Gastrocnemius medialis (tissue), 4 donors: ENCODE data around the gene SMC1B. TPM values are rescaled to one million over a fixed set of nuclear protein-coding genes. Genes with fewer than 3 reads are reported as not detected.

Experiments used
- ATAC-seq, 2 donors: fragments of 150-250 bp; one replicate each; pipeline ENCODE4 v1.9.1; 2016
- DNase-seq, 2 donors: peaks; one replicate each; pipeline ENCODE4 v3.0.0-alpha.2; 2019
- H3K27ac ChIP-seq, 4 donors: fragments of 200-600 bp; sonication (generic); 1 replicate in 1 of 4; 2 replicates in 3 of 4; pipeline ENCODE4 v1.5.1; 2016 to 2018; ENCODE audit warnings: mild to moderate bottlenecking in 2 of 4, moderate library complexity in 1 of 4
- H3K27me3 ChIP-seq, 3 donors: fragments of 200-600 bp; sonication (generic) in 2 of 3; 1 replicate in 1 of 3; 2 replicates in 2 of 3; pipeline versions ENCODE4 v1.5.1 to v1.6.0; 2016 to 2019; ENCODE audit warnings: mild to moderate bottlenecking in 1 of 3, moderate library complexity in 1 of 3
- H3K36me3 ChIP-seq, 2 donors: fragments of 200-600 bp; sonication (generic) in 1 of 2; one replicate each; pipeline ENCODE4 v1.5.1; 2017 to 2018
- H3K4me1 ChIP-seq, 2 donors: fragments of 200-600 bp; sonication (generic) in 1 of 2; one replicate each; pipeline ENCODE4 v1.5.1; 2016 to 2017; ENCODE audit warnings: mild to moderate bottlenecking in 2 of 2
- H3K4me3 ChIP-seq, 4 donors: fragments of 200-600 bp; sonication (generic) in 3 of 4; 1 replicate in 1 of 4; 2 replicates in 3 of 4; pipeline ENCODE4 v1.5.1; 2016 to 2019; ENCODE audit warnings: mild to moderate bottlenecking in 2 of 4
- H3K9me3 ChIP-seq, 3 donors: fragments of 200-600 bp; sonication (generic) in 2 of 3; 1 replicate in 1 of 3; 2 replicates in 2 of 3; pipeline ENCODE4 v1.5.1; 2016 to 2019
- POLR2A ChIP-seq, 2 donors: fragments of 450-650 bp; IDR thresholded peaks; one replicate each; pipeline ENCODE4 v1.6.1; 2017; ENCODE audit warnings: antibody characterized with exemption in 2 of 2, mild to moderate bottlenecking in 2 of 2, moderate library complexity in 2 of 2
- in situ Hi-C, 4 donors: fragments of 200-750 bp; cut with MboI; loops; one replicate each; pipeline versions ENCODE4 v1.15.0 to v1.8.0; 2017; ENCODE audit warnings: low sequenced_read_pairs in 4 of 4
- intact Hi-C: fragments of 100-400 bp; cut with DNase I; formaldehyde crosslinking; loops from one replicate; pipeline ENCODE4 v1.15.1; 2023; ENCODE audit warnings: low total_unique reads
- total RNA-seq, 4 donors: library from RNA; depleted of rRNA; stranded (reverse); fragments of >200 nt; gene quantifications; one replicate each; pipeline versions ENCODE4 v1.1.0 to v1.2.3, GENCODE V29; 2016
- TF ChIP-seq, protein P1 (sequence below), 5 experiments: fragments of 450-650 bp in 3 of 5; fragments of 200-600 bp in 2 of 5; sonication (generic) in 2 of 5; IDR thresholded peaks in 4 of 5; conservative IDR thresholded peaks in 1 of 5; 1 replicate in 4 of 5; 2 replicates in 1 of 5; pipeline ENCODE4 v1.5.1; 2016 to 2019; ENCODE audit warnings: antibody characterized with exemption in 5 of 5, mild to moderate bottlenecking in 3 of 5, moderate library complexity in 3 of 5

The SMC1B gene
- total RNA-seq, 4 donors from 2014 or later: not detected

DNA sequence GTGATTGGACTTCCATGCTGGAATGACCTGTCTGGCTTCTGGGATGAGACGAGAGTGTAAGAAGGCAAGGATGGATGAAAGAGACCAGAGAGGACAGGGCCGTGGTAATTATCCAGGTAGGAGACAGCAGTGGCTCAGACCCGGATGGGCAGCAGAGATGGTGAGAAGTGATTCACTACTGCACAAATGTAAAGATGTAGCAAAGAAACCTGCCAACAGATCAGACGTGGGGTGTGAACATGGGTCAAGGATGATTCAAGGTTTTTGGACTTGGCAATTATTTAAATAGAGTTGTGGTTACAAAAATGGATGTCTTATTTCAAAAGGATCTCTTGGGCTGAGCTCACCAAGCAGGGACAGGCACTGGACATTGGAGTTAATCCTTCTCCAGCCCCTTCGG lies 32.8 kb upstream of the SMC1B start:
- Histone ChIP-seq H3K4me3 (no peak overlapping the region), H3K27me3 (no peaks in the 10 kb centered on the region), H3K4me1 (no peaks in the 10 kb centered on the region), H3K27ac (no peak overlapping the region), H3K36me3 (no peaks in the 10 kb centered on the region), H3K9me3 (no peaks in the 10 kb centered on the region)
- intact Hi-C loops (no loop called here), in situ Hi-C loops (loop anchor here in 1 of 4 donors (10.0 kb wide), 1 partner anchor 109 kb away; no protein-coding TSS in a partner anchor)
- ATAC-seq (no peak), DNase-seq (no peak)
- no peak for TF ChIP-seq POLR2A (IDR thresholded peaks at IDR 0.05)
- TF ChIP-seq, protein P1, sequence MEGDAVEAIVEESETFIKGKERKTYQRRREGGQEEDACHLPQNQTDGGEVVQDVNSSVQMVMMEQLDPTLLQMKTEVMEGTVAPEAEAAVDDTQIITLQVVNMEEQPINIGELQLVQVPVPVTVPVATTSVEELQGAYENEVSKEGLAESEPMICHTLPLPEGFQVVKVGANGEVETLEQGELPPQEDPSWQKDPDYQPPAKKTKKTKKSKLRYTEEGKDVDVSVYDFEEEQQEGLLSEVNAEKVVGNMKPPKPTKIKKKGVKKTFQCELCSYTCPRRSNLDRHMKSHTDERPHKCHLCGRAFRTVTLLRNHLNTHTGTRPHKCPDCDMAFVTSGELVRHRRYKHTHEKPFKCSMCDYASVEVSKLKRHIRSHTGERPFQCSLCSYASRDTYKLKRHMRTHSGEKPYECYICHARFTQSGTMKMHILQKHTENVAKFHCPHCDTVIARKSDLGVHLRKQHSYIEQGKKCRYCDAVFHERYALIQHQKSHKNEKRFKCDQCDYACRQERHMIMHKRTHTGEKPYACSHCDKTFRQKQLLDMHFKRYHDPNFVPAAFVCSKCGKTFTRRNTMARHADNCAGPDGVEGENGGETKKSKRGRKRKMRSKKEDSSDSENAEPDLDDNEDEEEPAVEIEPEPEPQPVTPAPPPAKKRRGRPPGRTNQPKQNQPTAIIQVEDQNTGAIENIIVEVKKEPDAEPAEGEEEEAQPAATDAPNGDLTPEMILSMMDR (IDR thresholded peaks at IDR 0.05 in 4 of 5, conservative IDR thresholded peaks at IDR 0.05 in 1 of 5): no peak

DNA sequence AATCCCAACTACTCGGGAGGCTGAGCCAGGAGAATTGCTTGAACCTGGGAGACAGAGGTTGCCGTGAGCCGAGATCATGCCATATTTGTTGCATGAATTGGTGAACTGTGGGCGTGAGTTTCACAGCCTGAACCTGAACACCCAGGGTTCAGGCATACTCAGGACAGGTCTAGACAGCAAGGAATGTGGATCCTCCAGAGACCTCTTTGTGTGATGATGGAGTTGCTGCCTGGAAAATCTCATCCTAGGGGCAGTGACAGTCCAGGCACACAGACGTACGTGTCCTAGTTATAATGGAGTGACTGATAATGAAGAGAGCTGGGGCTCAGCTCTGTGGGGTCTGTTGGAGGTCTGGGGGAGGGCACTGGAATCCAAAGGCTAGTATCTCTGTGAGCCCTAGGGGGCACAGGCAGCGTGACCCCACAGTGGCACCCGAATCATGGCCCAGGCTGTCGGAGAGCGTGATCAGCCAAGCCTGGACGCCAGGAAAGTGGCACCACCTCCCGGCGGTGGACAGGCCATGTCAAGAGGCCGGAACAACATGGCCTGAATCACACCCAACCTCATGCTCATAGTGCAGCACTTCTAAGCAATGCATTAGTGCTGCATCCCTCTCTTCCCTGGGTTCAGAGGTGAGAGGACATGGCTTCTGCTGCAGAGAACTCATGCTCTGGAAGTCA lies 31.8 kb upstream of the SMC1B start:
- Histone ChIP-seq H3K36me3 (no peaks in the 10 kb centered on the region), H3K27me3 (no peaks in the 10 kb centered on the region), H3K4me1 (no peaks in the 10 kb centered on the region), H3K27ac (no peak overlapping the region), H3K9me3 (no peaks in the 10 kb centered on the region), H3K4me3 (no peak overlapping the region)
- in situ Hi-C loops (loop anchor here in 1 of 4 donors (10.0 kb wide), 1 partner anchor 110 kb away; no protein-coding TSS in a partner anchor), intact Hi-C loops (no loop called here)
- TF ChIP-seq POLR2A (IDR thresholded peaks at IDR 0.05): no peak
- TF ChIP-seq, protein P1 (IDR thresholded peaks at IDR 0.05 in 4 of 5, conservative IDR thresholded peaks at IDR 0.05 in 1 of 5): no peak
- ATAC-seq: no peak
- DNase-seq: no peak

DNA sequence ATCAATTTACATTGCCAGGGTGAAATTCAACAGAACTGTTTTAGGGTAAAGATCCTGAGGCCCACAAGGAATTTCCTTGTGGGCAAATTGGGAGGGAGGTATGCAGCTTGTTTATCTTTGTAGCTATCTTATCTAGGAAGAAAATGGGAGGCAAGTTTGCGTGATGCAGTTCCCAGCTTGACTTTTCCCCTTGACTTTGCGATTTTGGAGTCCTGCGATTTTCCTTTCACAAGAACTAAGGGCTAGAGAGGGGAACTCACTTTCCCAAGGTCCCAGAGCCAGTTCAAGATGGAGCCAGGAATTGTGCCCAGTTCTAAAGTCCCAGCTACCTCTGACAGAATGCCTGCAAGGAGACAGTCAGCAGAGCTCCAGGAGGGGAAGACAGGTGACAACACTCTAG lies 30.8 kb upstream of the SMC1B start:
- Histone ChIP-seq H3K27me3 (no peaks in the 10 kb centered on the region), H3K4me1 (no peaks in the 10 kb centered on the region), H3K36me3 (no peaks in the 10 kb centered on the region), H3K9me3 (no peaks in the 10 kb centered on the region), H3K4me3 (no peak overlapping the region), H3K27ac (no peak overlapping the region)
- TF ChIP-seq POLR2A (IDR thresholded peaks at IDR 0.05): no peak
- TF ChIP-seq, protein P1 (IDR thresholded peaks at IDR 0.05 in 4 of 5, conservative IDR thresholded peaks at IDR 0.05 in 1 of 5): no peak
- ATAC-seq (no peak), DNase-seq (no peak)
- in situ Hi-C loops (loop anchor here (5.0 to 10.0 kb wide), 3 partner anchors 108 to 177 kb away; no protein-coding TSS in a partner anchor), intact Hi-C loops (no loop called here)

DNA sequence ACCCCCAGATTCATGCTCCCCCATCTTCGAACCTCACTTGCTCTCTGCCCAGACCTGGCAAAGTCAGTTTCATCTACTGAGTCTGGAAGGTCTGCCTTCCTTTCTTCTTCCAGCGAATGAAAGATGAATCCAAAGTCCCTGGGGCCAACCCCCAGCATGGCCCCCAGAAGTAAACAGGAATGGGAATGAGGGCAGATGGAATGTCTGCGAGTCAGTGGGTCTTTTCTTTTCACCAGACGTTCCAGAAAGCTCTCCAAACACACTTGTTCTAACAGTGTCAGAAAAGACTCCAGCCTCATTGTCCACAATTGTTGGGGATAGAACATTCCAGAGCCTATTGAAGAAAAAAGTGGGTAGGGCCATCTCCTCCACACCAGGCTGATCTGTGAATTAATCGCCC lies 28.7 kb upstream of the SMC1B start:
- no peaks in the 10 kb centered on the region for H3K4me1 ChIP-seq
- intact Hi-C loops: no loop called here
- in situ Hi-C loops: loop anchor here (5.0 to 10.0 kb wide), 3 partner anchors 110 to 175 kb away; no protein-coding TSS in a partner anchor
- no peak overlapping the region for H3K27ac ChIP-seq
- no peaks in the 10 kb centered on the region for H3K36me3 ChIP-seq
- no peak for ATAC-seq
- TF ChIP-seq POLR2A (IDR thresholded peaks at IDR 0.05): no peak
- TF ChIP-seq, protein P1 (IDR thresholded peaks at IDR 0.05 in 4 of 5, conservative IDR thresholded peaks at IDR 0.05 in 1 of 5): no peak
- H3K4me3 ChIP-seq: no peak overlapping the region
- no peaks in the 10 kb centered on the region for H3K9me3 ChIP-seq
- no peak for DNase-seq
- H3K27me3 ChIP-seq: no peaks in the 10 kb centered on the region
